ACHN (cell line): Measurements from ENCODE around the gene DCAKD.

Experiments
- DNase-seq: peaks from one replicate; pipeline ENCODE4 v3.0.0-alpha.2; 2015
- in situ Hi-C: cut with HindIII; loops from 2 replicates; pipeline ENCODE4 v1.10.0; 2017; ENCODE audit warnings: low sequenced_read_pairs, low pct_ligation_motif_present, low pct_unique_long_range_greater_than_20kb

Gene DCAKD

DNA sequence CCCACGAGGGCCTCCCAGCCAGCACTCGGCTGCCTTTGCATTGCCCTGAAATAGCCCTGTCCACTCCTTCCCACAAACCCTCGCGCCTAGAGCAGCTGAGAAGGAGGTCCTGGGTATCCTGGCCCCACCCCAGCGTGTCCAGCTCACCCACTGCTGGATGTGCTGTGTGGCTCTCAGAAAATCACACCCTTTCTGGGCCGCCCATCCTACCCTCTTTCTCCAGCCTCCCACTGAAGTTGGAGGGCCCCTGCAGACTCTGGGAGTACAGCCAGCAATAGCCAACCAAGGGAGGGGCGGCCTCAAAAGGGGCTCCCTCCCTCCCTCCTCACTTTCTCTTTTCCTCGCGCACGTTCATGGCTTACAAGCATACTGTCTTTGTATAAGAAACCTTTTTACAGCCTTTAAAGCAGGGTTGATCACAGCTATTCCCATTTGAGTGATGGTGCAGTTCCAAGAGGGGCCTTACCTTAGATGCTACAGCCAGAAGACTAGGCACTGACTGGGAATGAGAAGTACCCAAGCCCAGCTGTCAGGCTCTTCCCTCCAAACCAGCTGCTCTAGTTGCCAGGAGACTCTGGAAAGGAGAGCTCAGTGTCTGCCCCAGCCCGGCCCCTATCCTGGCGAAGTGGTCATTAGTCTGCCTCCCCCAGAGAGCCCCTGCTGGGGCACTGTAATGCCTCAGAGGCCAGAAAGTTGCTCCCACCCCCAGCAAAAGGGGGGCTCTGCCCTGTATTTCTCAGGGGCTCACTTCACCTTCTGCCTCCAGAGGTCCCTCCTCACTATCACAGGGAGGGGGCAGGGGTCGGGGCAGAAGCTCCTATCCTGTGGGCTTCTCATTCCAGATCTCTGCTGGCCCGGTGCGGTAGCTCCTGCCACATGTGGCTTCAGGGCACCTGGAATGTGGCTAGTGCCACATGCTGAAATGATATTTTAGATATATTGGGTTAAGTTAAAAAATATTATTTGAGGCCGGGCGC is 38.1 kb downstream of the DCAKD start:
- no peak for DNase-seq
- in situ Hi-C loops, result no loop called here

DNA sequence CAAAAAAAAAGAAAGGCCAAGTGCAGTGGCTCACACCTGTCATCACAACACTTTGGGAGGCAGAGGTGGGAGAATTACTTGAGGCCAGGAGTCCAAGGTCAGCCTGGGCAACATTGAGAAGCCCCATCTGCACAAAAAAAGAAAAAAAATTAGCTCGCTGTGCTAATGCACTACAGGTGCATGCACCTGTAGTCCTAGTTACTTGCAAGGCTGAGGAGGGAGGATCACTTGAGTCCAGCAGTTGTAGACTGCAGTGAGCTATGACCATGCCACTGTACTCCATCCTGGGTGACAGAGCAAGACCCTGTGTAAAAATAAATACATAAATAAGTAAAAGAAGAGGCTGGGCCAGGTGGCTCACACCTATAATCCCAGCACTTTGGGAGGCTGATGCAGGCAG is 39.7 kb downstream of the DCAKD start:
- in situ Hi-C loops, result no loop called here
- no peak for DNase-seq

DNA sequence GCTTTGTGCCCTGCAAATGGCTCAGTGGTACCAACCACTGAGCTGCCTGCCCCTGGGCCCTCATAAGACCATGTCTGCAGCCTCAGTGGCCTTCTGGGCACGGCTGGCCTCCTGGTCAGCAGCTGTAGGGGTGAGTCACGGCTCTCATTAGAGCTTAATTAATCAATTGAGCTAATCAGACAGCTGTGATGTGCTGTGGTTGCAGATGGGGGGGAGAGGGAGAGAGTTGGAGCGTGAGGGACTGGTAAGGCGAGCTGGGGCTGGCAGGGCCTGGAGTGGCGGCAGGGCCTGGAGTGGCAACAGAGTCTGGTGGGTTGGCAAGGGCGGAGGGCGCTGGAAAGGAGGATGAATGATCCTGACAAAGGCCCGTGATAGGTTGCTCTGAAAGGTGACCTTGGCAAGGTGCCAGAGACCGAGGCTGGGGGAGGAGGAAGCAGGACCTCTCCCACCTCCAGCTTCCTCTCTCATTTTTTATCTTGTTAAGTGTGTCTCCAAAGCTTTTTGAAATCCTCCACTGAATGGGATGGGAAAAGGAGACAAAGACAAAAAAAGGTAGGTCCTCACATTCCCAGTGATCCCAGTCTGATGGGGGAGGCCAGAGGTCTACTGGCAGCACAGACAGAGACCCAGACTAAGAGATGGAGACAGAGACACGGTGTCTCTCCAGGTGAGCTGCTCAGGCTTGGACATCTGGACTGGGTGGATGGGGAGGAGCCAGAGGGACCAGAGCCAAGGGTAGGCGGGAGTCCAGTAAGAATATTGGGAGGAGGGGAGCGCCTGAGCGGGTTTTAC is 41.6 kb downstream of the DCAKD start:
- in situ Hi-C loops, result no loop called here

DNA sequence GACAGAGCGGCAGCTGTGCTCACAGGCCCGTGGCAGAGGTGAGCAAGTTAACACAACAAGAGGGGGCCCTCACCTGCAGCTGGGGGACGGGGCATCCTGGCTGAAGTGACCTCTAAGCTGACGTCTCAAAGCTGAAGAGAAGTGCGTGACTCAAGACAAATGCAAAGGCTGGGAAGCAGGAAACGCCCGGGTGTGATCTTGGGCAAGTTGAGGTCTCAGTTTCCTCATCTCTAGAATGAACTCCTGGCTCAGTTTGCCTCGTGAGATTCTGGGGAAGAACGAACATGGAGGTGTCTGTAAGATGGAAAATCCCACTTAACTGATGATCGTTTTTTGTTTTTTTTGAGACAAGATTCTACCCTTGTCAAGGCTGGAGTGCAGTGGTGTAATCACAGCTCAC is 43.2 kb downstream of the DCAKD start:
- no peak for DNase-seq
- in situ Hi-C loops, result no loop called here

More for the DNA sequence above, 41.6 kb downstream of the DCAKD start:
- no peak for DNase-seq

DNA sequence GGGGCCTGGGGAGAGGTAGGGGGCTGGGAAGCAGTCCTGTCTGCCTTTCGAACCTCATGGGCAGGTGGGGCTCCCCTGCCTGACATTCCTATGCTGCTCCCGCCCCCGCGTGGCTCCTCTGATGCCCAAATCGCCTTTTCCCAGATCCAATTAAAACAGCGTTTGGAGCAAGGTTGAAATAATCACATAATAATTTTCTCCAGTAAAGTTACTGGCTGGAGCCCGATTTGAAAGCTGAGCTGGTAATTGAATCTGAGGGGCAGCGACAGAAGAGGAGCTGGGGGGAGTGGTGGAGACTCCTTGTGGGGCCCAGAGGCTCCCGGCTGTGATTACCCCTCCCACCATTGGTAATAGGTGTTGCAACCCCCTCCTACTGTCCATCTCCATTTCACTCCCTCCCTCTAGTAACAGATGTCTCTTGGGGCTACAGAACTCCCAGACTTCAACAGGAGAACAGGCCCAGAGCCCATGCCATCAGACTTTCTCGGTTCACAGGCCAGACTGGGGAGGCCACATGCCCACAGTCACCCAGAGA is 44.4 kb downstream of the DCAKD start:
- in situ Hi-C loops, result no loop called here
- no peak for DNase-seq

DNA sequence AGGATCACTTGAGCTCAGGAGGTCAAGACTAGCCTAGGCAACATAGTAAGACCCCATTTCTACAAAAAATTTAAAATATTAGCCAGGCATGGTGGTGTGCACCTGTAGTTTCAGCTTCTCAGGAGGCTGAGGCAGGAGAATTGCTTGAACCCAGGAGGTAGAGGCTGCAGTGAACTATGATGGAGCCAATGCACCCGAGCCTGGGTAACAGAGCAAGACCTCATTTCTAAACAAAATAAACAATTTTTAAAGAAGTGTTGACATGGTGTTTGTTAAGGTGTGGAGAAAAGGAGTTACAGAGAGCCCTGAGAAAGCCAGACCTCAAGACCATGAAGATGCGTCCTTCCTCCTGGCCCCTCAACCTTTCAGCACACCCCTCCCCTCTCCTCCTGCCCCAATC is 45.7 kb downstream of the DCAKD start:
- in situ Hi-C loops, result no loop called here
- DNase-seq, result no peak

DNA sequence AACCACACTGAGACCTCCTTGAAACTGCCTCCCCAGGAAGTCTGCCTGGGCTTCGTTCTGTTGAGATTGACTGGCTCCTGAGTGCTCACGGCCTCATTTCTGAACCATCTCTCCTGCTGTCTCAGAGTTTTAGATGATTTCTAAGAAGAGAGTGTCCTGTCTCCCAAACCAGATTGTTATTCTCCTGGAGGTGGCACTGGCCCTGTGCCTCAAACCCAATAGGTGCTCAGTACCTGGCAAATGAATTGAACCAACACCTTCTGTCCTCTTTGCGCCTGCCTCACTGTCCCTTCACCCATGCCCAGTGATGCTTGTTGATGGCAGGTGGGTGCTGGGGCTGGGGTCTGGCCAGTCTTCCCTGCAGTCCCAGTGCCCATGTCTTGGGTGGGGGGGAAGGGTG is 47.0 kb downstream of the DCAKD start:
- in situ Hi-C loops, result no loop called here

DNA sequence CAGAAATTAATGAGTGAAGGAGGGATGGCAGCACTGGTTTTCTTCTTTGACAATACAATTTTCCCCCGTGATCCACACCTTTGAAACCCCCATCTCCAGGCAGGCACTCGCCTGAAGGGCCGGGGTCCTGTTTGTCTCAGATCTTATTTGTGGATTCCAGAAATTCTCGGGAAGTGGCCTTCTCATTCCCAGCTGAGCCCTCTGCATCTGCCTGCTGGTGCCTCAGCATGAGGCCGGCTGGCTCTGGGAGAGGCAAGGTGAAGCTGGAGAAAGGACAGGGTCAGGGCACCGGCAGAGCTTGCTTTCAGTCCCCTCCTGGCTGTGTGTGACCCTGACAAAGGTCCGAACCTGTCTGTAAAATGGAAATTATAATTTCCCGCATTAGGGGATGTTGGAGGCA is 47.6 kb downstream of the DCAKD start:
- DNase-seq, result no peak
- in situ Hi-C loops, result no loop called here

More for the DNA sequence above, 47.0 kb downstream of the DCAKD start:
- DNase-seq, result no peak

DNA sequence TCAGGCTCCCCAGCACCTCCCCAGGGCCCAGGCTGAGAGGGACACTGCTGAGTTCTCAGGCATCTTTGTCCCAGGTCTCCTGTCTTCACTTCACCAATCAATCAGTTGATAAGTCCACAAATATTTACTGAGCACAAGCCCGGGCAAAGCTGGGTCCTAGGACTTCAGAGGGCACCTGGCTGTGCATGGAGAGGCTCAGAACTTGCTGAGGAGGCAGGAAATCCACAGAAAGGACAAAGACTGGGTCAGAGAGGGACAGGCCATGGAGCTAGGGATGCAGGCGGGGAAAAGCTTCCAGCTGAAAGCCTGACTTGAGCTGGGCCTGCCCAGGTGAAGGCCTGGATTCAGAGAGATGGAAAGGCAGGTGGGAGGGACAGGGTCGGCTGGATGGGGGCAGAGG is 50.1 kb downstream of the DCAKD start:
- in situ Hi-C loops, result no loop called here
- DNase-seq, result no peak

DNA sequence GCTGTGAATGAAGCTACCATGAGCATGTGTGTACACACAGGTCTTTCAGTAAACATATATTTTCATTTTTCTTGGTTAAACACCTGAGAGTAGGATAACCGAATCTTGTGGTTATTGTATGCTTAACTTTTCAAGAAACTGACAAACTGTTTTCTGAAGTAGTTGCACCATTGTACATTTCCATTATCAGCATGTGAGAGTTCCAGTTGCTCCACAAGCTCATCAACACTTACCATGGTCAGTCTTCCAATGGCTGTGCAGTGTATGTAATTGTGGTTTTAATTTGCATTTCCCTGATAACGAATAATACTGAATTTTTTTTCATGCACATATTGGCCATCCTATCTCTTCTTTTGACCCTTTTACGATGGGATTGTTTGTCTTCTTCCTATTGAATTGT is 52.0 kb downstream of the DCAKD start:
- DNase-seq, result no peak
- in situ Hi-C loops, result no loop called here

DNA sequence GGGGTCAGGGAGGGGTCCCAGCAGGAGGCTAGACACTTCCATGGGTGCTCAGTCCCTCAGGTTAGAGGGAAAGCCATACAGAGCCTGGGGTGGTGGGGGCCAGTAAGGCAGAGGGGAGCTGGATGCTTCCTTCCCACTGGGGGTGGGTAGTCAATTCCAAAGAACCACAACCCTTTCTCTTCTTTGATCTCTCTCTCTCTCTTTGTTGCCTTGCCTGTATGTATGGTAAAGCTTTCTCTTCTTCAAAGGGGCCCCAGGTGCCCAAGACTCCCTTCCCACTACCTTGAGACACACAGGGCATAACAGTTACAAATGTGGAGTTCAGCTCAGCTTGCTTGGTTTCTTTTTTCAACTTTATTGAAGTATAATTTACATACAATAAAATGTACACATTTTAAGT is 52.8 kb downstream of the DCAKD start:
- in situ Hi-C loops, result no loop called here
- no peak for DNase-seq

DNA sequence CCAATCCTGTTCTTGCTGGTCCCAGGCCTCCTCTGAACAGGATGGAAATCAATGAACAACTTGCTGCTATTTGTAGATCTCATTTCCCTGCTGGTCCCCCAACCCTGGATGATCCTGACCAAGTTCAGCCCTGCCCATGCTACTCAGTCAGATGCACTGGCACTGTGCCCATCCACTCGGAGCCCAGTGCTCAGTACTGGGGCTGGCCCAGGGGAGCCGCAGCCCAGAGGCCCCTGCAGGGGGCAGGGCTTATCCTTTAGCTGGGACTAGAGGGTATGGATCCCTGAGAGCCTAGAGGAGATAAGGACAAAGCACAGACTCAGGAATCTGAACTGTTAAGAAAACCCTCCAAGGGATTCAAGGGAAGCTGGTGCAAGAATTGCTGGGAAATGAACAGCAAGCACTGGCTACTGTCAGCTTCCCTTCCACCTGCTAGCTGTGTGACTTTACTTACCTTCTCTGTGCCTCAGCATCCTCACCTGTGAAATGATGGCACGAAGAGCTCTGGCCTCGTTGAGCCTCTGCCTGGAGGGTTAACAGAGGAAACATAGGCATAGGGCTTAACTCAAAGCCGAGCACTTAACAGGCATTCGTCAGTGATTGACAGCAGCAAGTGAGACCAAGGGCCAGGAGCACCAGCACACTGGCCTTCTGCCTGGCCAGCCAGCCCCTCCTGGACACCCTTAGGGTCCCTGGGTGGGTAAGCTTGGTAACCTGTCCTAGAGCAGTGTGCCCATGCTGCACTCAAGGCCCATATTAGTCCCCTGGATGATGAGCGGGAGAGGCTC is 53.5 kb downstream of the DCAKD start:
- in situ Hi-C loops, result no loop called here
- no peak for DNase-seq

DNA sequence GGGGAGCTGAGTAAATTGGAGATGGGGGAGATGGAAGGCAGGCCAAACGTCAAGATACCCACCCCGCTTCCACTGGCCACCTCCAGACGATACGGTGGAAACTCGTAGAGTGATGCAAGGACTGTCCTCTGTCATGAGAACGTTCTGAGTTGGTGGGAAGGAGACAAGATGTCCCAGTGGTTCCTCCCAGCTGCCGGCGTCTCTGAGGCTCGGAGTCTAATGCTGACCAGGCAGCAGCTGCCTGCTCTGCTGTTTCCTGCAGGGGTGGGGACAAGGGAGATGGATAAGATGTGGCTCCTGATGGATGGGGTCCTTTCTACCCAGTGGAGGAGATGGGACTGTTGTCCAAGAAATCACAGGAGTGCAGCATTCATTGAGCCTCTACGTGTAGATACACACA is 55.1 kb downstream of the DCAKD start:
- in situ Hi-C loops, result no loop called here
- DNase-seq, result no peak

DNA sequence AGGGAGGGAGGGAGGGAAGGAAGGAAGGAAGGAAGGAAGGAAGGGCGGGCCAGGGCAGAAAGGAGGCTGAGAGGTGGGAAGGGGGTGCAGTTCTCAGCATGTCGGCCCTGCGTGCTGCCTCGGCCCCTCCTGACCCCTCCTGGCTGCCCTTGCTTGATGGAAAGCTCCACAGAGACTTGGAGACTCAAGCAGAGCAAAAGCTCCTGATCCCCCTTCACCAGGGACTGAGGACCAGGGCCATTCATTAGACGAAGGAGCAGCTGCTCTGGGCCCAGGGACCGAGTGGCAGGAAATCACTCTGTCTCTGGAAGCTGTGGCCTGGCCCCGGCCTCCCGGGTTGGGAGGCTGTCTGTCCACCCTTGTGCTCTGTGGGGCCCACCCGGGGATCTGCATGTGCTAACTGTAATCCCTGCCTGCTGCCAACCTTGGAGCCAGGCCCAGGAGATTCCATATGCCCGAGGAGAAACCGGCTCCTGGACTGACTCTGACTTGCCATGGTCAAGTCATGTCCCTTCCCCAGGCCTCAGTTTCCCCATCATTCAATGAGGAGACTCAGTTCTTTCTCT is 55.9 kb downstream of the DCAKD start:
- DNase-seq, result no peak
- in situ Hi-C loops, result no loop called here

DNA sequence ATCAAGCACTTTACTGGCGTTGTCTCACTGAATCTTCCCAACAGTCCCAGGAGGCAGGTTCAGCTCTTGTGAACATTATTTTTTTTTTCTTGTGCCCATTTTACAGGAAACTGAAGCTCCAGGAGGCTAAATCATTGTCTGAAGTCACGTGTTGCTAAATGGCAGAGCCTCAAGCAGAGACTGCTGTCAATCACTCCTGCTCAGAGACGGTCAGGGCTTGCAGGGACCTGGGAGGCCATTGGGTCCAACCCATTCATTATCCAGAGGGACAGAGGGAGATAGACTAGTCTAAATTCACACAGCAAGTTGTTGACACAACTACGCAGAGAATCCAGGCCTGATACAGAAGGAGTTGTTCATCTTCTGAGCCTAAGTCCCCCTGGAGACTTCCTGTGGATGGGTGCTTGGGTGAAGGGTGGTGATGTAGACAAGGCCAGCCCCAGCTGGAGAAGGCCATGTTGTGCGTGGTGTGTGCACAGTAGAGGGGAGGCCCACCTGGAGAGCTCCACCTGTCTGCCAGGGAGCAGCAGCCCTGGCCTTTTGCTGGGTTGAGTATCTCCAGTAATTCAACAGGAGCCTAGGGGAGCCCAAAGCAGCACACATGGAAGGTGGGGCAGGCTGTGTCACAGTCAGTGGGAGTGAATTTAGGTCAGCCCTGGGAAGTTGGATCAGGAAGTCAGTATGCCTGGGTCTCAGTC is 59.0 kb downstream of the DCAKD start:
- in situ Hi-C loops, result no loop called here
- DNase-seq, result no peak

DNA sequence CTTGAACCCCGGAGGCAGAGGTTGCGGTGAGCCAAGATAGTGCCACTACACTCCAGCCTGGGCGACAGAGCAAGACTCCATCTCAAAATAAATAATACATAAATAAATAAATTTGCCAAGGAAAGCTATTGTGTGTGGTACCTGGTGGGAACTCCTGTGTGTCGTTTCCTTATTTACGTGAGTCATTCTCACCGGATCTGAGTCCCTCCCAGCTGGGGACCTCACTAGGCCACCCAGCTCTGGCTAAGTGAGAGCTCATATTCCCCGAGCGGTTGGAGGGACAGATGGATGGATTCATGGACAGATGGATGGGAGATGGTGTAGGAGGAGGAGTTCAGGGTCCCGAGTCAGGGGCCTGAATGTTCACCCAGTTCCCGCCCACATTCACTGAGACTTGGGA is 60.4 kb downstream of the DCAKD start:
- in situ Hi-C loops, result no loop called here
- DNase-seq, result no peak

DNA sequence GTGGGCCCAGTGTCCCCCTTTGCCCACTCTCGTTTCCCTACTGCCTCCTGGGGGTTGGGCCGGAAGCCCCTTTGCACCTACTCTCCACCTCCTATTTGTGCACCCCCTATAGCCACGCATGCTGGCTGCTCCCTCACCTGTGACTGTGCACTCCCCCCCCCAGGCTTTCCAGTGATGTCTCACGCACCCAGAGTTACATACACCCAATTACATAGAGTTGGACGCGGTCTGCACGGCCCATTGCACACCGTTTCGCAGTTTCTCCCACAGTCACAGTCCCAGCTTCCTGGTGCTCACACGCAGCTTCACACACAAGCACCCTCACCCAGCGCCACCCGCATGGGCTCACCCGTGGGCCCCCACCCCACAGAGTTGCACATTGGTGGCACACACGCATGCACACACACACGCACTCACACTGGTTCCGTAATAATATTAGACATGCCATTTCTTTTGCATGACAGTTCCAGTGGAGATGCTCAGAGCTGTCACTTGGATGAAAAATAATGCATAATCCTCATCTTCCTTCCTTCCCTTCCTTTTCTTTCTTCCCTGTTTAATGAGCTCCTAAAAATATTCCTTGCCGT is 61.8 kb downstream of the DCAKD start:
- in situ Hi-C loops, result no loop called here
- no peak for DNase-seq
